Left lung (tissue), 10 donors: Measurements from ENCODE around the gene IL1R1. TPM values are rescaled to one million over a fixed set of nuclear protein-coding genes. Genes with fewer than 3 reads are reported as not detected.

Source experiments
- ATAC-seq: fragments of 200-7000 bp; cut with Tn5 transposase; one replicate; pipeline ENCODE4 v1.9.1; 2020; ENCODE audit warnings: moderate library complexity
- DNase-seq, 4 donors: peaks; one replicate each; pipeline ENCODE4 v3.0.0-alpha.2; 2013 to 2020
- H3K27ac ChIP-seq, 2 donors: fragments of 200-600 bp; sonication (generic) in 1 of 2; one replicate each; pipeline versions ENCODE4 v1.5.0 to v1.8.0; 2020 to 2021
- H3K27me3 ChIP-seq, 2 donors: fragments of 200-600 bp; sonication (generic) in 1 of 2; one replicate each; pipeline versions ENCODE4 v1.5.0 to v1.8.0; 2020 to 2021
- H3K36me3 ChIP-seq, 2 donors: fragments of 200-600 bp; sonication (generic) in 1 of 2; one replicate each; pipeline versions ENCODE4 v1.5.0 to v1.8.0; 2020 to 2021
- H3K4me1 ChIP-seq, 2 donors: fragments of 200-600 bp; one replicate each; pipeline ENCODE4 v1.8.0; 2021
- H3K4me3 ChIP-seq, 2 donors: fragments of 200-600 bp; sonication (generic) in 1 of 2; one replicate each; pipeline versions ENCODE4 v1.5.0 to v1.8.0; 2020 to 2021; ENCODE audit warnings: mild to moderate bottlenecking in 1 of 2
- H3K9me3 ChIP-seq, 2 donors: fragments of 200-600 bp; sonication (generic) in 1 of 2; one replicate each; pipeline versions ENCODE4 v1.5.0 to v1.8.0; 2020 to 2021
- CTCF ChIP-seq, 2 donors: fragments of 200-600 bp; sonication (generic) in 1 of 2; IDR thresholded peaks; one replicate each; pipeline versions ENCODE4 v1.5.0 to v1.8.0; 2021; ENCODE audit warnings: antibody characterized with exemption in 2 of 2
- intact Hi-C, 2 donors: fragments of 100-400 bp; cut with DNase I; formaldehyde crosslinking; loops; one replicate each; pipeline versions ENCODE4 v1.11.2 to v1.14.2; 2022
- polyA plus RNA-seq, 6 donors: library from polyadenylated mRNA; unstranded; fragments of 120-200 nt; gene quantifications; one replicate each; pipeline ENCODE4 v1.2.1, GENCODE V29; 2013; ENCODE audit not compliant: insufficient read length in 6 of 6
- total RNA-seq, 2 donors: library from RNA; stranded (reverse); fragmentation: NEBNext Ultra II Directional; extraction: Animal tissue kit (Norgen Biotek cat#: 25700); gene quantifications; one replicate each; pipeline ENCODE4 v1.2.1, GENCODE V29; 2021
- donor health status: DM: no; HTN: yes; CAD: no.
- donor health status: DM: no; HTN: no; CAD: no.

Gene IL1R1
- total and polyA plus RNA-seq, 8 donors = 91.1 to 224 (median 112) TPM

GRCh38 chr2:102112271-102112670 lies 30.3 kb upstream of the IL1R1 start:
- H3K9me3 ChIP-seq = no peaks in the 10 kb centered on the region
- H3K4me1 ChIP-seq = peaks cover 40 to 64% of the 10 kb centered on the region in 2 donors
- TF ChIP-seq CTCF (IDR thresholded peaks at IDR 0.05) = no peak
- DNase-seq = no peak
- intact Hi-C loops = no loop called here
- no peak for ATAC-seq
- no peak overlapping the region for H3K27ac ChIP-seq
- no peak overlapping the region for H3K4me3 ChIP-seq
- peaks cover 0 to 49% of the 10 kb centered on the region in 2 donors for H3K36me3 ChIP-seq
- no peaks in the 10 kb centered on the region for H3K27me3 ChIP-seq

GRCh38 chr2:102112692-102113665 lies 29.6 kb upstream of the IL1R1 start:
- Histone ChIP-seq H3K36me3 (peaks cover 0 to 49% of the 10 kb centered on the region in 2 donors), H3K4me1 (peaks cover 43 to 71% of the 10 kb centered on the region in 2 donors), H3K27me3 (no peaks in the 10 kb centered on the region), H3K4me3 (no peak overlapping the region), H3K9me3 (no peaks in the 10 kb centered on the region), H3K27ac (peak overlapping the region in 1 of 2 donors; percentile 66)
- DNase-seq (no peak), ATAC-seq (no peak)
- intact Hi-C loops = no loop called here
- no peak for TF ChIP-seq CTCF (IDR thresholded peaks at IDR 0.05)

- ATAC-seq (peak; percentile 9), DNase-seq (no peak)
- peaks cover 0 to 44% of the 10 kb centered on the region in 2 donors for H3K36me3 ChIP-seq
- H3K9me3 ChIP-seq = no peaks in the 10 kb centered on the region
- TF ChIP-seq CTCF (IDR thresholded peaks at IDR 0.05) = no peak
- no peaks in the 10 kb centered on the region for H3K27me3 ChIP-seq
- H3K27ac ChIP-seq = peak overlapping the region; percentile 63 to 66
- intact Hi-C loops = no loop called here
- H3K4me1 ChIP-seq = peaks cover 43 to 81% of the 10 kb centered on the region in 2 donors
- H3K4me3 ChIP-seq = no peak overlapping the region
Measured at GRCh38 chr2:102114290-102114721, 28.2 kb upstream of the IL1R1 start.

- H3K9me3 ChIP-seq = no peaks in the 10 kb centered on the region
- no peak for TF ChIP-seq CTCF (IDR thresholded peaks at IDR 0.05)
- H3K36me3 ChIP-seq = peaks cover 0 to 38% of the 10 kb centered on the region in 2 donors
- ATAC-seq (peak; percentile 62), DNase-seq (no peak)
- peak overlapping the region; percentile 63 to 66 for H3K27ac ChIP-seq
- no peaks in the 10 kb centered on the region for H3K27me3 ChIP-seq
- H3K4me3 ChIP-seq = no peak overlapping the region
- intact Hi-C loops = no loop called here
- H3K4me1 ChIP-seq = peaks cover 43 to 79% of the 10 kb centered on the region in 2 donors
Measured at GRCh38 chr2:102114851-102115497, 27.6 kb upstream of the IL1R1 start.
